Type B pancreatic cell (in vitro differentiated cells): ENCODE results near the gene SFT2D2. TPM values are rescaled to one million over a fixed set of nuclear protein-coding genes. Genes with fewer than 3 reads are reported as not detected.

Source experiments
- DNase-seq: peaks from one replicate; pipeline ENCODE4 v3.0.0; 2021; ENCODE audit warnings: mixed read lengths; ENCODE audit not compliant: unreplicated experiment; ENCODE audit errors: extremely low spot score
- H3K27ac Mint-ChIP-seq: 2 replicates; pipeline ENCODE4 v1.8.0; 2021; ENCODE audit warnings: mild to moderate bottlenecking, mixed read lengths
- H3K27me3 Mint-ChIP-seq: 2 replicates; pipeline ENCODE4 v1.8.0; 2021; ENCODE audit warnings: mixed read lengths
- H3K36me3 Mint-ChIP-seq: 2 replicates; pipeline ENCODE4 v1.8.0; 2021; ENCODE audit warnings: mixed read lengths
- H3K4me1 Mint-ChIP-seq: one replicate; pipeline ENCODE4 v1.8.0; 2021; ENCODE audit warnings: mixed read lengths; ENCODE audit not compliant: unreplicated experiment
- H3K4me3 Mint-ChIP-seq: 2 replicates; pipeline ENCODE4 v1.8.0; 2021; ENCODE audit warnings: mild to moderate bottlenecking, mixed read lengths
- H3K9me3 Mint-ChIP-seq: 2 replicates; pipeline ENCODE4 v1.8.0; 2021; ENCODE audit warnings: mixed read lengths
- CTCF ChIP-seq: fragments of 200-600 bp; sonication (generic); conservative IDR thresholded peaks from 2 replicates; pipeline ENCODE4 v1.5.0; 2021; ENCODE audit warnings: antibody characterized with exemption, mild to moderate bottlenecking
- total RNA-seq: library from RNA; stranded (reverse); gene quantifications from 2 replicates; pipeline ENCODE4 v1.2.1, GENCODE V29; 2021; ENCODE audit warnings: low replicate concordance

Gene SFT2D2
- total RNA-seq, 1 donor from 2014 or later, result 52.1 TPM

GRCh38 chr1:168291222-168291837 lies 65.5 kb downstream of the SFT2D2 start:
- no peak overlapping the region for H3K4me3 Mint-ChIP-seq
- H3K9me3 Mint-ChIP-seq, result no peaks in the 10 kb centered on the region
- DNase-seq, result no peak
- no peaks in the 10 kb centered on the region for H3K27me3 Mint-ChIP-seq
- no peak overlapping the region for H3K27ac Mint-ChIP-seq
- H3K36me3 Mint-ChIP-seq, result no peaks in the 10 kb centered on the region
- no peak for TF ChIP-seq CTCF
- H3K4me1 Mint-ChIP-seq, result peaks cover 6% of the 10 kb centered on the region

- Mint-ChIP-seq H3K4me3 (no peak overlapping the region), H3K36me3 (peaks cover 3% of the 10 kb centered on the region), H3K27me3 (no peaks in the 10 kb centered on the region), H3K4me1 (no peaks in the 10 kb centered on the region), H3K27ac (no peak overlapping the region), H3K9me3 (no peaks in the 10 kb centered on the region)
- DNase-seq, result no peak
- no peak for TF ChIP-seq CTCF
Observed at GRCh38 chr1:168293356-168293755, 67.6 kb downstream of the SFT2D2 start.

DNA sequence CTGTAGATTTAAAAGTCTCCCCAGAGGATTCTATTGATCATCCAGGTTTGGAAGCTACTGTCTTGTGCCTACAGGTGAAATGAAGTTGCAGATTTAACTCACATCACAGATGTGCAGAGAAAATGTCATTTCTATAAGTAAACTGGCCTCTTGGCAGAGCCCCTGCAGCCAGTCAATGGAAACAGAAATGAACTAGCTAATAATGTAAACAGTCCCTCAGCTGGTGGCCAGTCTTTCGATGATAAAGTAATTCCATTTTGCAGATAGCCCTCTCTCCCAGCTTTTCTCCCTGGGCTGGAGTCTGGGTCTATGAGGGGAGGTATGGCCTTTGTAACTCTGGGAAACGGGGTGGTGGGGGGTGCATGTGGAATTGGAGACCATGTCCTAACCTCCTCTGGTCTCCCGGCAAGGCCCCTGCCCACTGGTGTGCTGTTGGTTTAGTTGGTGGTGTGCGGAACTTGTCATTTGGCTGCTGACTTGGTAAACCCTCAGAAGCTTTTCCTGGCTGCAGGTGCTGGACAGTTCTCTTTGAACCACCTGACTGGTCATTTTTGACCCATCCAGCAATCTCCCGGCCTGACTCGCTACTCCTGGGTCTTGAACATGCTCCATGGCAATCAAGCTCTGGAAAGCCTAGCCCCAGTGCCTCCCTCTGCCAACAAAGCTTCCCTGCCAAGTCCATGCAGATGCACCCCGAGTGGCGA lies 69.8 kb downstream of the SFT2D2 start:
- no peaks in the 10 kb centered on the region for H3K4me1 Mint-ChIP-seq
- no peak overlapping the region for H3K27ac Mint-ChIP-seq
- no peak overlapping the region for H3K4me3 Mint-ChIP-seq
- no peaks in the 10 kb centered on the region for H3K9me3 Mint-ChIP-seq
- DNase-seq, result no peak
- TF ChIP-seq CTCF, result no peak
- peaks cover 3% of the 10 kb centered on the region for H3K36me3 Mint-ChIP-seq
- H3K27me3 Mint-ChIP-seq, result no peaks in the 10 kb centered on the region

GRCh38 chr1:168297019-168297730 lies 71.4 kb downstream of the SFT2D2 start:
- no peak for TF ChIP-seq CTCF
- no peak overlapping the region for H3K27ac Mint-ChIP-seq
- H3K9me3 Mint-ChIP-seq, result no peaks in the 10 kb centered on the region
- peaks cover 3% of the 10 kb centered on the region for H3K36me3 Mint-ChIP-seq
- DNase-seq, result no peak
- no peaks in the 10 kb centered on the region for H3K27me3 Mint-ChIP-seq
- no peaks in the 10 kb centered on the region for H3K4me1 Mint-ChIP-seq
- H3K4me3 Mint-ChIP-seq, result no peak overlapping the region

- Mint-ChIP-seq H3K9me3 (no peaks in the 10 kb centered on the region), H3K4me3 (no peak overlapping the region), H3K36me3 (peaks cover 3% of the 10 kb centered on the region), H3K4me1 (no peaks in the 10 kb centered on the region), H3K27me3 (no peaks in the 10 kb centered on the region), H3K27ac (no peak overlapping the region)
- no peak for TF ChIP-seq CTCF
- no peak for DNase-seq
Observed at GRCh38 chr1:168298446-168298845, 72.6 kb downstream of the SFT2D2 start.
